CD4-positive, alpha-beta T cell treated with Interleukin-4 for 4 hours (primary cell): ENCODE measurements around the gene STIM1.
"Not testable (repeated sequence)": the region's sequence is repeated elsewhere in the genome, so short reads cannot be mapped to it uniquely, and the experiment has no call there.

Experiments
- DNase-seq: peaks from one replicate; pipeline ENCODE4 v3.0.0-alpha.2; 2020

STIM1 gene

DNA sequence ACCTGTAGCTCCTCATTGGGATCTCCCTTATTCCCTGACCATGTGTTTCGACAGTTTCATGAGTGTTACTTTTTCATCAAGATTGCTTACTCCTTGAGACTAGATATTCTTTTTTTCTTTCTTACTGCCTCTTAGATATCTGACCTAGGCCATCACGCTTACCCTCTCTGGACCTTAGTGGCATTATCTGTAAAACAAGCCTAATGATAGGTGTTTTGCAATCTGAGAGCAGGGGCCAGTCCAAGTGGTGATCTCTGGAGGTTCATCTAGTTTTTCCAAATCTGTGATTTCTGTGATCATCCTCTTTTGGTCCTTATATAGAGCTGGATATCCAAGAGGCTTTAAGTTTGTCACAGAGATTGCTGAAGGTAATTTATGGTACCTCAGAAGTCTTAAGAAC, 34.5 kb downstream of the STIM1 start:
- DNase-seq, result no peak

DNA sequence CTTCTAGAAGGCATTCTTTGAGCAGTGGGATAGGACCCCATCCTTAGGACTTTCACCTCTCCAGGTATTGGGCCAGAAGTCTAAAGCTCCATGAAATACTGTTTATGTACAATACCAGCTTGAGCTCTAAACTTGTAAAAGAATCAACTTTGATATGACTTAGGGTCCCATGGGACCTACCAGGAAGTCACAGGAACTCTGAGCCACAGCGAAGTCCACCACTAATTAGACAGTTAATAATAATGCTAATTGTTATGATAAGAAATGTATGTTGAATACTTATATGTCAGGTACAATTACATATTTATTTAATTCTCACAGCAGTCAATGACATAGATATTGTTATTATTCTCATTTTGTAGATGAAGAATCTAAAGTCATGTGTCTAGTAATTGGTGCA, 35.3 kb downstream of the STIM1 start:
- DNase-seq, result no peak

DNA sequence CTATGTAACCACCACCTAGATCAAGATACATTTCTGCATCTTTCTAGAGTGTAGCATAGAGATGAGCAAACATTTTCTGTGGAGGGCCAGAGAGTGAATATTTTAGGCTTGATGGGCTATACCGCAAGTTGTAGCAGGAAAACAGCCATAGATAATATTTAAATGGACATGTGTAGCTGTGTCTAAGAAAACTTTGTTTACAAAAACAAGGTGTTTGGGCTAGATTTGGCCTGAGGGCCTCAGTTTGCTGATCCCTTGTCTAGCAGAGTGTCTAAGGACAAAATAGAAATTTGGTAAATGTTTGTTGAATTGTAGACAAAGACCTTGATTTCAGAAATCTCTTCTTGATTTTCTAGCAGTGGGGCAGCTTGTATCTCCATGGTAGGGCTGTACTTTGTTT, 36.3 kb downstream of the STIM1 start:
- no peak for DNase-seq

DNA sequence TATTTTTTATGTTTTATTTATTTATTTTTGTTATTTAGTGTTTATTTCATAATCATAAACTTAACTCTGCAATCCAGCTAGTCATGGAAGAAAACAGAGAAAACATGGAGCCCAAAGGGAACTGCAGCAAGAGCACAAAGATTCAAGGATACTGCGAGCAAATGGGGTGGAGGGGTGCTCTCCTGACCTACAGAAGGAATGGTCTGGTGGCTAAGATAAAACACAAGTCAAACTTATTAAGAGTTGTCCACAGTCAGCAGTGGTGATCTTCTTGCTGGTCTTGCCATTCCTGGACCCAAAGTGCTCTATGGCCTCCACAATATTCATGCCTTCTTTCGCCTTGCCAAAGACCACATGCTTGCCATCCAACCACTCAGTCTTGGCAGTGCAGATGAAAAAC, 36.7 kb downstream of the STIM1 start:
- DNase-seq, result no peak

DNA sequence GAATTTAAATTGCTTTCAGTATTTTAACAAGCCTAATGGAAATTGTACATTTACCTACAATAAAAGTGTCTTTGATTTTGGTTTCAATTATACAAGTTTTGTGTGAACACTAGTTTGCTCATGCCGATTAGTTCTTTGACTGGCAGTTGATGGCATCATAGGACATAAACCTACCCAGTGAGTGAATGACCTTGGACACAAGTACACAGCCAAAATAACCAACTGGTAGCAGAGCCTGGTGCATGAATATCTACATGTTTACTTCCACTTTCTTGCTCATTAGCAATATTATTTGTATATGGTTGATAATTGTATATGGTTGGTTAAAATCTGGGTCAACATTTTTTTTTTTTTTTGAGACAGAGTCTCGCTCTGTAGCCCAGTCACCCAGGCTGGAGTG, 37.8 kb downstream of the STIM1 start:
- DNase-seq, result no peak

DNA sequence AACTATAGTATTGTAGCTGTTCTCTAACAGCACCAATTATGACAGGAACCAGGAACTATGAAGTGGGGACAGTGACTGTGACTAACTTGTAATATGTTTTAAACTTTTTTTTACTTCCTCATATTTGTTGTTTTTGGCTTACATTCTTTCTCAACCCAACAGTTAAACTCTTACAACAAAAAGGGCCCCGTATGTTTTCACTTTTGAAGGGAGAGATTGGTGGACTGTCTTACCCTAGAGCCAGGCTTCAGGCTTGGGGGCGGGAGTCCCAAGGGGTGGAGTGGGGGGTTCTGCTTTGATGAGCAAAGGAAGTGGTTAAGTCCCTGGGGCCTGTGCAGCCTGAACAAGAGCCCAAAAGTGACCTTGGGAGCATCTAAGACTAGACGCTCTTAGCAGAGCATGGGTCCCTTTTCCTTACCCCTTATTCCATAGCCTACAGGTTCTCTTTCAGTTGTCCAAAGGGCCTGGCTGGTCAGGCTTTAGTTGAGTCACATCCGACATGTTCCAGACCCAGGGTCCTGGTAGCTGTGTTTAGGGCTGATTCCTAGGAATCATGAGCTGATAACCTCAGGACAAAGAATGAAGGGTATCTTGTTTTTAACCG, 38.8 kb downstream of the STIM1 start:
- DNase-seq, result no peak

DNA sequence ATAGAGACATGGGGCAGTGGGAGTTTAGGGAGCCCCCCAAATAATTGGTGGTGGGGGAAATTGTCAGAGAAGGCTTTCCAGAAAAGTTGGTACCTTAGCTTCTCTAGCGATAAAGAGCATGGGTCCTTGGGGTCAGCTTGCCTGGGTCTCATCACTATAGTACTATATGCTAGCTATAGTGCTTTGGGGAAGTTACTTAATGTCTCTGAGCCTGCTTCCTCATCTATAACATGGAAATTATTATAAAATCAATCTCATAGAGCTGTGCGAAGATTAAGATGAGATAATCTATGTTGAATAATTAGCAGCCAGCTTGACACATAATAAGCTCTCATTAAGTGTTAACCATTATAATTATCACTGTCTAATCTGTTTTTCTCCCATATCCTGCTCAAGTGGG, 41.2 kb downstream of the STIM1 start:
- no peak for DNase-seq

DNA sequence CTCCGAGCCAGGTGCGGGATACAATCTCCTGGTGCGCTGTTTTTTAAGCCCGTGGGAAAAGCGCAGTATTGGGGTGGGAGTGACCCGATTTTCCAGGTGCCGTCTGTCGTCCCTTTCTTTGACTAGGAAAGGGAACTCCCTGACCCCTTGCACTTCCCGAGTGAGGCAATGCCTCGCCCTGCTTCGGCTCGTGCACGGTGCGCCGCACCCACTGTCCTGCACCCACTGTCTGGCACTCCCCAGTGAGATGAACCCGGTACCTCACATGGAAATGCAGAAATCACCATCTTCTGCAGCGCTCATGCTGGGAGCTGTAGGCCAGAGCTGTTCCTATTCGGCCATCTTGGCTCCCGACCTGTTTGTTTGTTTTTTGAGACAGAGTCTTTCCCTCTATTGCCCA, 44.8 kb downstream of the STIM1 start:
- DNase-seq, result not testable (repeated sequence)

DNA sequence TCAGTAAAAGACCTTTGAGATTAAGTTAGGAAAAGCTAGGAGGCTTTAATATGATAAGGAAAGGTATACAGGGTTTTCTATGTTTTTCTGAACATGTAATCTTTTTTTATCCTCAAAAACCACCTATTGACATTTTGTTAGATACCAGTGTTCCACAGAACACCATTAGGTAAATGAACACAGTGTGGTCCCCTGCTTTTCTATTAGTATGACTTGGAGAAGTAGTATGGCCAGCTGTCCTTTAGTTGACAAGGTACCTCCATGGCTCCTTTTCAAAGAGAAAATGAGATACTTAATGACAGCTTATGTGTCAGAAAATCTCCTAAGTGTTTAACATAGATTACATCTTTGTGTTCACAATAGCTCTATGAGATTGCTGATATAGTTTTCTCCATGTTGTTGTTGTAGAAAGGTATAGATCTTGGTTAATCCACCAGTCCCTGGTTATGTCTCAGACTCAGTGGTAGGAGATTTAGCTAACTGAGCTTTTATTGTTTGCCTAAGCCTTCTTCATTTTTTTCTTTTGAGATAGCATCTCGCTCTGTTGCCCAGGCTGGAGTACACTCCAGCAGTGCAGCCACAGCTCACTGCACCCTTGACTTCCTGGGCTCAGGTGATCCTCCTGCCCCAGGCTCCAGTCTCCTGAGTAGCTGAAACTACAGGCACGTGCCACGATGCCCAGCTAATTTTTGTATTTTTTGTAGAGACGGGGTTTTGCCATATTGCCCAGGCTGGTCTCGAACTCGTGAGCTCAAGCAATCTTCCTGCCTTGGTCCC, 46.0 kb downstream of the STIM1 start:
- no peak for DNase-seq

DNA sequence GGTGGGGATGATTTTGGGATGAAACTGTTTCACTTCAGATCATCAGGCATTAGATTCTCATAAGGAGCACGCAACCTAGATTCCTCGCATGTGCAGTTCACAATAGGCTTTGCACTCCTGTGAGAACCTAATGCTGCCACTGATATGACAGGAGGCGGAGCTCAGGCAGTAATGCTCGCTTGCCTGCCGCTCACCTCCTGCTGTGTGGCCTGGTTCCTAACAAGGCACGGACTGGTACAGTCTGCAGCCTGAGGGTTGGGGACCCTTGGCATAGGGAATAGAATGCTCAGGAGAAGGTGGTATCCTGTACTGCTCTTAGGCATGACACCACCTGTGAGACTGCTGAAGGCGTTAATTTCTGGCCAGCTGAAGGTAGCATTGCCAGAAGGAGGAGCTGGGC, 47.0 kb downstream of the STIM1 start:
- no peak for DNase-seq

DNA sequence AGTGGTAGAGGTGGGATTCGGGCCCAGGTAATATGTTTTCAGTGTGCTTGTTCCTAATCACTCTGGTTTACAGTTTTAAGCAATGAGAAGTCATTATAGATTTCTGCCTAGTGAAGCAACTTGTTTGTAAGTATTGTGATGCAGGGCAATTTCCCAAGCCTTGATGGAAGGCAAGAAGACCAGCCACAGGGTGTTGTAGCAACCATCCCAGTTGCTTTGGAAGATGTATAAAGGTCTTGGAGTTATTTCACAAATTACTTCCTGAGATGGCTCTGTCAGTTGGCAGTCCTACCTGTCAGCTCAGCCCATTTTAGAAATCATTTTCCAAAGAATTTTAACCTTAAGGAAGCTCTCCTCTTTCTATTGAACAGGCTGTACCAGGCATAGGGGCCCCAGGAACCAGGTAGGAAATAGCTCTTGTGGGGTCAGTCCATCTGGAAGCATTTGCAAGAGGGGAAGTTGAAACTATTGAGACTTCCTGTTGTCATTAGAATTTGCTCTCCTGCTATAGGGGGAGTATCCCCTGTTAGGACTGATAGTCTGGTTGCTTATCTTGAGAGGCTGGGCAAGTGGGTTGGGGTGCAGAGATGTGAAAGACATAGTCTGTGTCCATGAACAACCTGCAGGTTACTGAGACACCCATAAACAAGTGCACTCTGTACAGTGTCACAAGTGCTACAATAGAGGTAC, 47.9 kb downstream of the STIM1 start:
- no peak for DNase-seq

DNA sequence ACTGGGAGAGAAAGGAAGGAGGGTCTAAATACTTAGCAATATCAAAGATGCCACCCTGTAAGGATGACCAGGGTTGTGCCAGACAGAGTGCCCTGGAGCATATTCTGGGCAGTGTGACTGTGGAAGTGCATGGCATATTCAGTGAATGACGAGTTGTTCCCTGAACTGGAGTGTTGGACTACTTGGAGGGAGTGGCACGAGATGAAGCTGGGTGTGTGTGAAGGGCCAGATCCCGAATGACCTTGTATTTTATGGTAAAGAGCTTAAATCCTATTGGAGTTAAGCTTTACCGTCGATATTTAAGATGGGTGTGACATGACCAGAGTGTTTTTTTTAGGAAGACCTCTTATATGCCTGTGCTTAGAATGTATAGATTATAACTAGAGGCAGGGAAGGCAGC, 48.8 kb downstream of the STIM1 start:
- no peak for DNase-seq

DNA sequence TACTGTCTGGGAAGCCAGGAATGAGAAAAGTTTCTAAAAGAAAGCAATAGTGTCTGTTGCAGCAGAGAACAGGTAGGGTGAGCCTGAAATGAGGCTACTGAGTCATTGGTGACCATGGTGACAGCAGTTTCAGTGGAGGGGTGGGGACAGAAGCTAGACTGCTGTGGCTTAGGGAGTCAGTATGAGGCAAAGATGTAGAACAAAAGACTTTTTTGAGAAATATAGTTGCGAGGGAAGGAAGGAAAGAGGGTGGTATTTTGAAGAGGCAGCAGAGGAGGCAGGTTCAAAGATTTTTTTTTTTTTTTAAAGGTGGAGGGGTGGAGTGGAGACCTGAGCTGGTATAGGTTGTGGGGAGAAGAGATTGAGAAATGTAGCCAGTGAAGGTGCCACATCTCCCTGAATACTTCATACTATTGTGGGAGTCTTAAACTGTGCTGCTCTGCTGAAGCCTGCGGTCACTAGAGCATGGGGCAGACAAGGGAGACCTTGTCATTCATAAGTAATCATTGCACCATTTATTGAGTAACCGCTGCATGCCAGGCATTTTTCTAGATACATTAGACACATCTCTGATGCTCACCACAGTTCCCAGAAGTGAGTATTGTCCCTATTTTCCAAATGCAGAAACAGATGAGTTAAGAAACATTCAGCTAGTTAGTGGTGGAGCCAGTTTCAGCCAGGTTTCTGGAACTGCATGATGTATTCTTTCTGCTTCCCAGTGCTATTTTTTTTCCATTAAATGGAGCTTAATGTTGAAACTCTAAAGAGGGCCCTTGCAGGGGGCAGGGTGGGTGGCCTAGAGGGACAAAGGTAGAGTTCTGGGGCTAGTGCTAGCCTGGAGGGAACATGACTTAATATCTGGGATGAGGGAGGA, 49.9 kb downstream of the STIM1 start:
- DNase-seq, result peak; percentile 90

DNA sequence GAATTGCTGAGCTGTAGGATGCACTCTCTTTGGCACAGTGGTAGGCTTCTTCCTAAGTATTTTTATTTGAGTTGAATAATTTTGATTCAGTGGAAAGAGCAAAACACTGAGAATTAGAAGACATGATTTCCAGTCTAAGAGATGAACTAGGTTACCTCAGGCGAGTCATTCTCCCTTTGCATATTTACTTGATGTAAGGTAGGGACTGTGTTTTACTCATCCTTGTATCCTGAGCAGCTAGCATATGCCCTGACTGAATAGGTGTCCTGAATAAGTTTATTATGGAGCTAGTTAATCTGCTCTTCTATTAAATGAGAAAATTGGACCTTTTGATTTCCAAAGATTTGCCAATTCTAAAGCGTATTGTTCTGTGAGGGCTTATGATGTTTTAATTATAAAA, 50.7 kb downstream of the STIM1 start:
- peak; percentile 10 for DNase-seq

DNA sequence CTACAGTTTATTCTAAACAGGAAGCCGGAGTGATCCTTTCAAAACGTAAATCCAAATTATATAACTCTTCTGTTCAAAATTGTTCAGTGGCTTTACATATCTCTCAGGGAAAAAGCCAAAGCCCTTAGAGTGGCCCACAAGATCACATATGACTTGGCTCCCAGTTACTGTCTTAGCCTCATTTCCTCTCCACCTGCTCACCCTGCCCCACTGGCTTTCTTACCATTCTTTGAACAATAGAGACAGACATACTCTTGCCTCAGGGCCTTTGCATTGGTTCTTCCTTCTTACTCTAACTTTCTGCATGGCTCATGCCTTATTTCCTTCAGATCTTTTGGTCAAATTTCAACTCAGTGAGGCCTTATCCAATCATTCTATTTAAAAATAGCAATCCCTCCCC, 52.1 kb downstream of the STIM1 start:
- no peak for DNase-seq

DNA sequence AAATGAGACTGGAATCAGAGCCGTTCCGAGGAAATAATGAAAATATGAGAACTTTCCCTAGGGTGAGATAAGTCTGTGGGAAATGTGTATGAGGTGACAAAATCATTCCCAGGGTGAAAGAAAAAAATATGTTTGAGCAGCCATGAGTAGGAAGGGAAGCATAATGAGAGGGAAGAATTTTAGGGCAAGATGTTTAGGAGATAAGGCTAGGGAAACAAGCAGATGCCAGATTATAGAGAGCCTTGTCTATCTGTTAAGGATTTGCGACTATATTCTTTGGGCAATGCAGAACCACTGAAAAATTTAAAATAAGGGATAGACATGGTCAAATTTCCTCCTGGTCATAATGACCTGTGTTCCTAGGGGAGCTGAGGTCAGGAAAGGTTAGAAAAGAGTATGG, 54.4 kb downstream of the STIM1 start:
- no peak for DNase-seq

DNA sequence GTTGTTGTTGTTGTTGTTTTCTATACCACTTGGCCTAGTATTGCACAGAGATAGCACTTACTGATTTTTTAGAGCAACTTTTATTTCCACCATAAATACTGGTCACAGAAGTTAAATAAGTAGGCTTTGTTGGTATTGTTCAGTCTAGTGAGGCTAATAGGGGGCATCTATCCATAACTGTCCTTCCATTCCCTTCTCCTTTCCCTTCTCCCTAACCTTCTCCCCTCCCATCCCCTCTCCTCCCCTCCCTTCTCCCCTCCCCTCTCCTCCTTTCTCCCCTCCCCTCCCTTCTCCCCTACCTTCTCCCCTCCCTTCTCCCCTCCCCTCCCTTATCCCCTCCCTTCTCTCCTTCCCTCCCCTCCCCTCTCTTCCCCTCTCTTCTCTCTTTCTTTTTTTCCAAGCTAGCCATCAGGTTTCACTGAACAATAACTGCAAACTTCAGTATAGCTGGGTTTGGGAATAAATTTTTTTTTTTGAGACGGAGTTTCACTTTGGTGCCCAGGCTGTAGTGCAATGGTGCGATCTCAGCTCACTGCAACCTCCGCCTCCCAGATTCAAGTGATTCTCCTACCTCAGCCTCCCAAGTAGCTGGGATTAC, 56.5 kb downstream of the STIM1 start:
- DNase-seq, result no peak

DNA sequence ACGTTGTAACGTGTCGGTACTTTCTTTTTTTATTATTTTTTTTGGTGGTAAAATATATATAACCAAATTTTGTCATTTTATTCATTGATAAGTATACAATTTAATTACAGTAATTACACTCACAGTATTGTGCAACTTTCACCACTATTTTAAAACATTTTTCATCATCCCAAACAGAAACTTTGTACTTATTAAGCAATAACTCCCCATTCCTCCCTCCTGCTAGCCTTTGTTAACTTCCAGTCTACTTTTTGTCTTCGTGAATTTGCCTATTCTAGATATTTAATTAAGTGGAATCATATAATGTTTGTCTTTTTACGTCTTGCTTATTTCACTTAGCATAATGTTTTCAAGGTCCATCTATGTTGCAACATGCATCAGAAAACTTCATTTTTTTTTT, 58.5 kb downstream of the STIM1 start:
- DNase-seq, result no peak

DNA sequence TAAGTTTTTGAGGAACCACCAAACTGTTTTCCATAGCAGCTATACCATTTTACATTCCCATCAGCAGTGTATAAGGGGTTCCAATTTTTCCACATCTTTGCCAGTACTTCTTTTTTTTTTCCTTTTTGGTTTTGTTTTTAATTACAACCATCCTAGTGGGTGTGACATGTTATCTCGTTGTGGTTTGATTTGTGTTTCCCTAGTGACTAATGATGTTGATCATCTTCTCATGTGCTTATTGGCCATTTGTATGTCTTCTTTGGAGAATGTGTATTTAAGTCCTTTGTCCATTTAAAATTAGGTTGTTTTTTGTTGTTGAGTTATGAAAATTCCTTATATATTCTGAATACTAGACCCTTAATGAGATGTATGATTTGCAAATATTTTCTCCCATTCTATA, 59.3 kb downstream of the STIM1 start:
- peak; percentile 67 for DNase-seq

DNA sequence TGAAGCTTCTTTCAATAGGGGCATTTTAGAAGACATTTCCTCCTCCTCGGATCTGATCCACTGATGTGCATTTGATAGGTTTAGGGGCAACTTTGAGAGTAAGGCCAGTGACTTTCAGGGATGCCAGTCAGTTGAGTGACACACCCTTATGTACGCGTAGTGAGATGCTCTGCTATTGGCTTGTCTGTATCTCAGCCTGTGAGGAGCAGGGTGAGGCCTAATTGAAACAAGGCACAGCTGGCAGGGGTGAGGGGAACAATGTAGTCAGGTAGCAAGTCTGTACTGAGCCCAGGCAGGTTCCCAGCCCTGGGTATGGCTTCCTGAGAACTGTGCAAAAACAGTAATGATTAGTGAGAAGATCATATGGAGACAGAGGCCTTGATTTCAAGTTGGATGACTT, 61.5 kb downstream of the STIM1 start:
- DNase-seq, result peak; percentile 49

DNA sequence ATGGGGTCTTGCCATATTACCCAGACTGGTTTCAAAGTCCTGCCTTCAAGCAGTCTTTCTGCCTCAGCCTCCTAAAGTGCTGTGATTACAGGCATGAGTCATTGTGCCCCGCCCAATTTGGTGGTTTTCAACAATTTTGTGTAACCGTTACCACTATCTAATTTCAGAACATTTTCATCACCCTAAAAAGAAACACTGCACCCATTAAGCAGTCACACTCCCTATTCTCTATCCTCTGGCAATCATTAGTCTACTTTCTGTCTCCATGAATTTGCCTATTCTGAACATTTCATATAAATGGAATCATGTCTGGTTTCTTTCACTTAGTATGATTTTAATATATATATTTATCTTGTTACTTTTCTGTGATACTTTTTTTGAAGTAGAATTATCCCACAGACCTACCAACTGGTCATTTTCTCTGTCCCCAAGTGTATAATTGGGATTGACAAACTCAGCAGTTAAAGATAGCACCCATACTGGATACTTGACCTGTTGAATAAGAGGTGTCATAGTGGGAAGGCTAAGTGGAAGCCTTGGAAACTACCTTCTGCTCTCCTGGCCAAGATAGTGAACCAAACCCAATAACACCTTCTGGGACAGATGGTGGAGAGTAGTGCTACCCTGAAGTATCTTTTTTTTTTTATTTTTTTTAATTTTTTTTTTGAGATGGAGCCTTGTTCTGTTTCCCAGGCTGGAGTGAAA, 64.8 kb downstream of the STIM1 start:
- peak; percentile 87 for DNase-seq

DNA sequence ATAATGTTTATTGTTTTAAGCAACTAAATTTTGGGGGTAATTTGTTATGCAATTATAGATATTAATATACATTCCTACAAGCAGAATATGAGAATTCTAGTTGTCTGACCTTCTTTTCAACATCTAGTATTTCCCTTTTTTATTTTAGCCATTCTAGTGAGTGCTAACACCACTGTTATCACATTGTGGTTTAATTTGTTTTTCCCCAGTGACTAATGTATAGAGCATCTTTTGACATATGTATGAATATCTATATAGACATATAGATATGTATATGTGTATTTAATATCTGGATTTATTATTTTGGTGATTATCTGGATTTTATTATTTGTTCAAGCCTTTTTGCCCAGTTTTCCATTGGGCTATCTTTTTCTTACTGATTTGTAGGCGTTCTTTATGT, 66.6 kb downstream of the STIM1 start:
- DNase-seq, result no peak
